ENCODE results near the gene C15orf40.
"Not testable (repeated sequence)": the region's sequence is repeated elsewhere in the genome, so short reads cannot be mapped to it uniquely, and the experiment has no call there.

Gene C15orf40

DNA sequence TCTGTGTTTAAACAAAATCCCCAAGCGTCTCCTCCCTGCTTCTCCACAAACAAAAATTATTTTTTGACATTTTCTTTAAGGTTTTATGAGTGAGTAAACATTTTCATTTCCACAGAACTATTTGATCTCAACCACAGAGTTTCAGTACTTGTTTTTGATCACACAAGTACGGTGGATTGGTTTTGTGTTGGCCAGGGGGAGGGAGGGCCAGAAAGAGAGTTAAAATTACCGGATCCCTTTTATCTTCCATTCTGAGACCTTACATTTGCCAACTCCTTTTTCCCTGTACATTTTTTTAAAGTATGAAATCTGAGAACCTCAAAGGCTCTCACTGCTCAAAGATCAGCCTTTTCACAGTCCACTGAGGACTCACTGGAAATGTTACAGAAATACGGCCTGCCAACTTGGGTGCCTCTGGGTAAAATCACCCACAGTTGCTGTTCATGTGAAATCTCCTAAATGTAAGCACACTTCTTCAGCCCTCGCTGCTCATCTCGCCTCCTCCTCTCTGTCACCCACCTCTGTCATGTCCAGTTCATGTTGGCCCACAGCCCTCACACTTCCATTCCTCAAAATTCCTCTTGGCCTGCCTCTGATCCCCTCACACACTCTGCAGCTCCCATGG is 60.6 kb downstream of the C15orf40 start:
- no peak for DNase-seq

- no peak for DNase-seq
These were observed 61.1 kb downstream of the C15orf40 start for GRCh38 chr15:82950295-82950694.

GRCh38 chr15:82946155-82946701 is 65.2 kb downstream of the C15orf40 start:
- DNase-seq = no peak

GRCh38 chr15:82945326-82945725 is 66.1 kb downstream of the C15orf40 start:
- DNase-seq = no peak

DNA sequence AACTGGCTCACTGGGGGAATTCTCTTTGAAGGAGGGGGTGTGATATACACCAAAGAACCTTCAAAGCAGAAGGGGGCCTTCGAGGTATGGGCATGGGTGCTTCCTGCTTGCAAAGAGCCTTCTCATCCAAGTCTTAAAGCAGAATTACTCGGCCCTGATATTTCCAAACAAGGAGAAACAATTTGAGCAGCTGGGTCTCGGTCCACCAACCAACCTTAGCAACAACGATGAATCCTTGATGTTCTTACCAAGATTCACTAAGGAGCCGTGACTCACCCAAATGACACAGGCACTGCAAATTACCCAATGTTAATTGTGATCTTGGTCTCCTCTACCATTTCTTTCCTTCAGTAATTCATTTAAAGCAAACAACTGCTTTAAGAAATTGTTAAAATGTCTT is 66.6 kb downstream of the C15orf40 start:
- DNase-seq = no peak

DNA sequence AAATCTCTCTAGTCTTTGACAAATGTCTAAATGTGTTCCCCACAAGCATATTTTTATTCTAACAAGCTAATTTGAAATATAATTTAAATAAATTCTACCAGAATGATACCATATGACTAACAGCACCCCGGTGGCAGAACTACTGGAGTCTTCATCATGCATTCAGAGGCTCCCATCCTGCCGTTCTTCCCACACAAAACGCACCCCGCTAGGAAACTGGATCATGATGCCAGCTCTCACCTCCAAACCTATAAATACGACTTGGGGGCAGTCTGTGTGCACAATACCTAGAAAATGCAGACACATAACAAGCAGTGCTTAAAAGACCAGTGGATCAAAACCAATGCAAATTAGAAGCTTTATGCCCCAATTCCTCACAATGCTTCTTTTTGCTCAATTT is 67.4 kb downstream of the C15orf40 start:
- no peak for DNase-seq

GRCh38 chr15:82943176-82943575 is 68.3 kb downstream of the C15orf40 start:
- DNase-seq = no peak

- DNase-seq = no peak
These were observed 68.7 kb downstream of the C15orf40 start for GRCh38 chr15:82942691-82943090.

DNA sequence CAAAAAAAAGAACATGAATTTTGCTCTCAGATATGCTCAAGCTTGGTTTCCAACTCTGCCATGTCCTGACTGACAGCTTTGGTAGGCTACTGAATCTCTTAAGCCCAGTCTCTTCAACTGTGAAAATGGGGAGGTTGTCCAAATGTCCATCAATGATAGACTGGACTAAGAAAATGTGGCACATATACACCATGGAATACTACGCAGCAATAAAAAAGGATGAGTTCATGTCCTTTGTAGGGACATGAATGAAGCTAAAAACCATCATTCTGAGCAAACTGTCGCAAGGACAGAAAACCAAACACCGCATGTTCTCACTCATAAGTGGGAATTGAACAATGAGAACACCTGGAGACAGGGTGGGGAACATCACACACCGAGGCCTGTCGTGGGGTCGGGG is 71.8 kb downstream of the C15orf40 start:
- not testable (repeated sequence) for DNase-seq

All from NCI-H1436 (cell line).